Smooth muscle cell of trachea (primary cell): ENCODE measurements around the gene SIRT7. TPM values are rescaled to one million over a fixed set of nuclear protein-coding genes. Genes with fewer than 3 reads are reported as not detected.

Experiments used
- total RNA-seq: library from RNA; depleted of rRNA; stranded (reverse); fragments of >200 nt; gene quantifications from 2 replicates; pipeline ENCODE4 v1.2.1, GENCODE V29; 2014

SIRT7 gene, protein sequence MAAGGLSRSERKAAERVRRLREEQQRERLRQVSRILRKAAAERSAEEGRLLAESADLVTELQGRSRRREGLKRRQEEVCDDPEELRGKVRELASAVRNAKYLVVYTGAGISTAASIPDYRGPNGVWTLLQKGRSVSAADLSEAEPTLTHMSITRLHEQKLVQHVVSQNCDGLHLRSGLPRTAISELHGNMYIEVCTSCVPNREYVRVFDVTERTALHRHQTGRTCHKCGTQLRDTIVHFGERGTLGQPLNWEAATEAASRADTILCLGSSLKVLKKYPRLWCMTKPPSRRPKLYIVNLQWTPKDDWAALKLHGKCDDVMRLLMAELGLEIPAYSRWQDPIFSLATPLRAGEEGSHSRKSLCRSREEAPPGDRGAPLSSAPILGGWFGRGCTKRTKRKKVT
- total RNA-seq = 26.8 and 27.1 TPM in 2 replicates

DNA sequence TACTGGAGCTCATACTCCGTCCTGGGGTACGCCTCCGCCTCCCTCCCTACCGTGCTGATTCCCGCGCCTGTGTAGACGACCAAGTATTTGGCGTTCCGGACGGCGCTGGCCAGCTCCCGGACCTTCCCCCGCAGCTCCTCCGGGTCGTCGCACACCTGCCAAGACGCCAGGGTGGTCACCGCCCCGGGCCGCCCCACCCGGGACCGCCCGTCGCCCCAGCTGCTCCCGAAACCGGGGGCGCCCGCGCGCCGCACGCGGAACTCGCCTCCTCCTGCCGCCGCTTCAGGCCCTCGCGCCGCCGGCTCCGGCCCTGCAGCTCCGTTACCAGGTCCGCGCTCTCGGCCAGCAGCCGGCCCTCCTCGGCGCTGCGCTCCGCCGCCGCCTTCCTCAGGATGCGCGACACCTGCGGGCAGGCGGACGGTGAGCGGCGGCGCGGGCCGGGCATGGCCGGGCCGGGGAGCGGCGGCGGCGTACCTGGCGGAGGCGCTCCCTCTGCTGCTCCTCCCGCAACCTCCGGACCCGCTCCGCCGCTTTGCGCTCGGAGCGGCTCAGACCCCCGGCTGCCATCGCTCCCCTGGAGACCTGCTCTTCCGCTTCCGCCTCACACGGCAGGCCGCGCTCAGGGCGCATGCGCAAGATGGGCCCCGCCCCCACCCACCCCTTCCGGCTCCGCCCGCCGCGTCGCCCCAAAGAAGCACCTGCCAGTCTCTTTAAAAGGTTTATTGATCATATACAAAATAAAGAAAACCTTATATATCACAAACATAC, at the start of gene SIRT7:
Gene SIRT7 (minus strand): TSS at position 612 of the 768 bp plus-strand sequence. CDS start 45 bp downstream, at position 567.

DNA sequence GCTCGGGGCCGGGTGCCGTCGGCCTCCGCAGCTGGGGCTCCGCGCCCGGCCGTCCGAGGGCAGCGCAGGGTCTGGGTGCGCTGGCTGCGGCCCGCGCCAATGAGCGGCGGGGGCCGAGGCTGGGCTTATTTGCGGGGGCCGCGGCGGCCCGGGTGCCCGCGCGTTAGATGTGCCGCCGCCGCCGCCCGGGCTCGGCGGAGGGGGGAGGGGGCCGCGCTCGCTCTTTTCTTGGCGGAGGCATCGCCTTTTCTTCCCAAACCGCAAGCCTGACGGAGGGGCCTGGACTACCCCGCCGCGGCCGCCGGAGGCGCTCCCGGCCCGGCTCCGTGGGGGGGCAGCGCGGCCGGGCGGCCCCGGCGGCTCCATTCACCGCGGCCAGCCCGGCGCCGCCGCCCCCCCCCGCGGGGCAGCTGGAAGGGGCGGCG, 43.1 kb upstream of the SIRT7 start, which contains the start of gene NOTUM:
Gene NOTUM (minus strand): TSS at position 101 of the 425 bp plus-strand sequence. CDS start 278 bp downstream, outside the sequence.

DNA sequence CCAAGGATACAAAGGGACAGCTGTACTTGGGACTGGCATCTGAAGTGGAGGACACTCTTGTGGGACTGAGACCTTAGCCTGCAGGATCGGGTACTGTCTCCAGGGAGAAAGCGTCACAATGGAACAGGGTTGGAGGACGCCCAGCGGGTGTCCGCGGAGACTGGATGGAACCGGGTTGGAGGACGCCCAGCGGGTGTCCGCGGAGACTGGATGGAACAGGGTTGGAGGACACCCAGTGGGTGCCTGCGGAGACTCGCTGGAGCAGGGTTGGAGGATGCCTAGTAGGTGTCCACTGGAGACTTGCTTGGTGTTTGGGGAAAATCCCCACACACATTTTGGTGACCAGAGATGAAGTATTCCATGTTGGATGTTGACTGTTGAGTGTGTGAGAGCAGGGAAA, 29.2 kb upstream of the SIRT7 start, which contains the start of gene MYADML2:
Gene MYADML2 (minus strand): TSS at position 45 of the 400 bp plus-strand sequence. CDS start 5,492 bp downstream, outside the sequence.

DNA sequence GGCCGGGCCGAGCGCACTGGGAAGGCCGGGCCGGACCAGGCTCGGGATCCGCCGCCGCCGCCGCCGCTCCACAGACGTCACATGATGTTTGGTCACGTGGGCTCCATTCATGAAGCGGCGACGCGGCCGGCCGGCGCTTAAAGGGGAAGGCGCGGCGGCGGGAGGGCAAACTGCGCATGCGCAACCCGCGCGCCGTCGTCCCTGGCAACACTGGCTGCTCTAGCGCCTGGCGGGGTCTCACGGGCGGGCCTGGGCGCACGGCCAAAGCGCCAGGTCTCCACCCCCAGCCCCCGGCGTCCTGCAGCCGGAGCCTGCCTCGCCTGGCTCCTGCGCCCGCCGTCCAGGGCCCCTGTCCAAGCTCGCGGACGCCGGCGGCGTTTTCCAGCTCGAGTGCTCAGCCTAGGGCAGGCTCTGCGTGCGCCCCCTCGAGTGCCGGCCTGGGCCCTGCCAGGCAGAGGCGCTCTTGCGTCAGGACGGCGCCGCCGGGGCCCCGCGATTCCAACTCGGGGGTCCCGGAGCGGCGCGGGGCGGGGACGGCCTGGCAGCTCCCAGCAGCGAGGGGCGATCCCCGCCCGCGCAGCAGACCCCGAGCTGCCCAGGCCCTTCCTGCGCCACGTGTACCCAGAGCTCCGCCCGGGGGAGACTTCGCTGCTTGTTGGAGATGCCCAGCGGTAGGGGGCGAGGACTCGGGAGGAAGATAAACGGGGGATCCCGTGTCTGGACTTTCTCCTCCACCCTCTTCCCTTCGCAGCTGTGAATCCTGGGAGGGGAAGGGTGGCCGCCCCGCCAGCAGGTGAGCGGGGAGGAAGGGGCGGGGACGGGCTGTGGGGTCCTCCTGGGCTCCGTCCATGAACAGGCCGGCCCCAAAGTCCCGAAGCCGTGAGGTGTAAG, 9.9 kb upstream of the SIRT7 start, which contains the start of gene MAFG:
Gene MAFG (minus strand): TSS at position 83 of the 891 bp plus-strand sequence. CDS start 4,550 bp downstream, outside the sequence.

DNA sequence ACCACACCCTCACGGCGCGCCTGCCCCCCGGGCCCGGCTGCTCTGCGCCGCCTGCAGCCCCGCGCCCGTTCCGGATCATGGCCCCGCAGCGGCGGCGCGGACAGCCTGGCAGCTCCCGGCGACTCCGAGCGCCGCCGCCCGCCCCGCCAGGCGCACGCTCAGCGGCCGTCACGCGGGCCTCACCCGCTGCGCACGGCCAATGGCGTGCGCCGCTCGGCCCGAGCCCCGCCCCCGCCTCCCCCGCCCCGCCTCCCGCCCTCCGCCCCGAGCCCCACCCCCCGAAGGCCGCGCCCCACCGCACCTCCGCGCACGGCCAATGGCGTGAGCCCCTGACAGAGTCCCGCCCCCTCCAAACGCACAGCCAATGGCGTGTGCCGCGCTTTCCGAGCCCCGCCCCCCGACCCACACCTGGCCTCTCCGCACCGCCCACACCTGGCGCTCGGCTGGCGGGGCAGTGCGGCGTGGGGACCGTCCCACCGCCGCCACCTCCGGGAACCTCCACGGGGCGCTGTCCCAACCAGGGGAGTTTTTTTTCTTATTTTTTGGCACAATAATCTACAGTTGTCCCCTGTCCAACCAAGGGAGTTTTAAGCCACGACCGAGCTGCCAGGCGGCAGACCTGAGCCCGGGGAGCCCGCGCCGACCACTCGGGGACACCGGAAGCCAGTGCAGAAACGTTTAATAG, 6.6 kb downstream of the SIRT7 start, which contains the start of gene PCYT2:
Gene PCYT2 (minus strand): TSS at position 123 of the 685 bp plus-strand sequence. CDS start 44 bp downstream, at position 79.

DNA sequence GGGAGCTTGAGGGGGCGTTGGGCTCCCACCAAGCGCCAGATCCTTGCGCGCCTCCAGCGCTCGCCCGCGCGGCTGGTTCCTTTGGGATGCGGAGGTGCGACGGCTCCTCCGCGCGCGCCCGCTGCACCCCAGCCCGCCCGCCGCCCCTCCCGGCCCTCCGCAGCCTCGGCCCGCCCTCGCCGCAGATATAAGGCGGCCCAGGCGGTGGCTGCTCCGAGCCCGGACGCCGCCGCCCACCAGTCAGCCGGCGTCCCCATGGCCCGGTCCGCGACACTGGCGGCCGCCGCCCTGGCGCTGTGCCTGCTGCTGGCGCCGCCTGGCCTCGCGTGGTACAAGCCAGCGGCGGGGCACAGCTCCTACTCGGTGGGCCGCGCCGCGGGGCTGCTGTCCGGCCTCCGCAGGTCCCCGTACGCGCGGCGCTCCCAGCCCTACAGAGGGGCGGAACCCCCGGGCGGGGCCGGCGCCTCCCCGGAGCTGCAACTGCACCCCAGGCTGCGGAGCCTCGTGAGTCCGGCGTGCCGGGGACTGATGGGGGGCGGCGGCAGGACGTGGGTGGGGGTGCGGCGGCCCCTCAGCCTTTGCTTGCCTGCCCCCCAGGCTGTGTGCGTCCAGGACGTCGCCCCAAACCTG, 15.8 kb downstream of the SIRT7 start, which contains the start of gene NPB:
Gene NPB (plus strand): TSS at position 216 of the 630 bp plus-strand sequence. CDS start 40 bp downstream, at position 256.

DNA sequence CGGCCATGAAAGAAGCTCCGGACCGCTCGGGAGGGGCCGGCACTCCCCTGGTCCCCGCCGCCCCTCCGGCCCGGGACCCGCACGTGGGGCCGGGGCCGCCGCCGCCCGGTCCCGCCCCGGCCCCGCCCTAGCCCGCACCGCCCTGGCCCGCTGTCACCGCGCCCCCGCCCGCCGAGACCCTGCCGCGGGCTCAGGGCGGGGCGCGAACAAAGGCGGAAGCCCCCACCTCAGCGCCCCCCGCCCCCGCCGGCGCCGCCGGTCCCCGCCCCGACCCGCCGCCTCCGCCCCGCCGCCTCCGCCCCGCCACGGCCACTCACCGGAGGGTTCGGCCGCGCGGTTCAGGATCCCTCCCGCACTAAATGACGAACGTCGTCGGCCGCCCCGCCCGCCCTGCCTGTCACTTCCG, 47.0 kb downstream of the SIRT7 start, which contains the start of gene ARHGDIA:
Gene ARHGDIA (minus strand): TSS at position 357 of the 406 bp plus-strand sequence. CDS start 1,407 bp downstream, outside the sequence.

Other genes starting within 250 kb of the SIRT7 start
- 21.0 and 33.6 TPM in 2 replicates for gene ARL16, start 234.4 kb downstream of the SIRT7 start, total RNA-seq
- 94.4 and 131 TPM in 2 replicates for gene HGS, start 234.2 kb downstream of the SIRT7 start, total RNA-seq
- gene MRPL12, start 214.8 kb downstream of the SIRT7 start, total RNA-seq = 6.8 and 12.4 TPM in 2 replicates
- gene SLC25A10, start 205.9 kb downstream of the SIRT7 start, total RNA-seq = 6.6 and 19.3 TPM in 2 replicates
- not detected in 2 replicates for gene GCGR, start 114.0 kb downstream of the SIRT7 start, total RNA-seq
- 80.3 and 126 TPM in 2 replicates for gene MCRIP1, start 84.9 kb downstream of the SIRT7 start, total RNA-seq
- 0.17 TPM in 1 of 2 replicates, not detected in the other for gene PPP1R27, start 83.1 kb downstream of the SIRT7 start, total RNA-seq
- 1,342 and 1,881 TPM in 2 replicates for gene P4HB, start 57.6 kb downstream of the SIRT7 start, total RNA-seq
- 187 and 318 TPM in 2 replicates for gene ARHGDIA, start 46.8 kb downstream of the SIRT7 start, total RNA-seq
- gene ALYREF, start 26.6 kb downstream of the SIRT7 start, total RNA-seq = 102 and 168 TPM in 2 replicates
- 138 and 243 TPM in 2 replicates for gene ANAPC11, start 26.5 kb downstream of the SIRT7 start, total RNA-seq
- gene NPB, start 15.9 kb downstream of the SIRT7 start, total RNA-seq = 0.87 and 2.5 TPM in 2 replicates
- 63.5 and 63.7 TPM in 2 replicates for gene PCYT2, start 6.8 kb downstream of the SIRT7 start, total RNA-seq
- gene MAFG, start 9.6 kb upstream of the SIRT7 start, total RNA-seq = 16.1 and 25.3 TPM in 2 replicates
- 65.9 and 124 TPM in 2 replicates for gene PYCR1, start 19.1 kb upstream of the SIRT7 start, total RNA-seq
- gene MYADML2, start 29.1 kb upstream of the SIRT7 start, total RNA-seq = not detected in 2 replicates
- 0.99 TPM in 1 of 2 replicates, not detected in the other for gene NOTUM, start 43.0 kb upstream of the SIRT7 start, total RNA-seq
- gene ASPSCR1, start 59.5 kb upstream of the SIRT7 start, total RNA-seq = 29.4 and 30.8 TPM in 2 replicates
- 13.4 and 47.6 TPM in 2 replicates for gene CENPX, start 104.7 kb upstream of the SIRT7 start, total RNA-seq
- gene LRRC45, start 105.1 kb upstream of the SIRT7 start, total RNA-seq = 16.2 and 17.0 TPM in 2 replicates
- 7.6 and 12.6 TPM in 2 replicates for gene RAC3, start 113.5 kb upstream of the SIRT7 start, total RNA-seq
- 52.3 and 70.0 TPM in 2 replicates for gene DCXR, start 119.5 kb upstream of the SIRT7 start, total RNA-seq
- 36.8 and 69.6 TPM in 2 replicates for gene RFNG, start 133.6 kb upstream of the SIRT7 start, total RNA-seq
- 101 and 117 TPM in 2 replicates for gene GPS1, start 133.7 kb upstream of the SIRT7 start, total RNA-seq
- gene DUS1L, start 147.6 kb upstream of the SIRT7 start, total RNA-seq = 46.8 and 52.1 TPM in 2 replicates
- gene FASN, start 180.1 kb upstream of the SIRT7 start, total RNA-seq = 153 and 279 TPM in 2 replicates